ENCODE measurements around the gene BPNT1. TPM values are rescaled to one million over a fixed set of nuclear protein-coding genes. Genes with fewer than 3 reads are reported as not detected.
"Not testable (repeated sequence)": the region's sequence is repeated elsewhere in the genome, so short reads cannot be mapped to it uniquely, and the experiment has no call there.

The BPNT1 gene
- total and polyA plus RNA-seq, 2 experiments from 2014 or later: 12.2 to 25.1 TPM

DNA sequence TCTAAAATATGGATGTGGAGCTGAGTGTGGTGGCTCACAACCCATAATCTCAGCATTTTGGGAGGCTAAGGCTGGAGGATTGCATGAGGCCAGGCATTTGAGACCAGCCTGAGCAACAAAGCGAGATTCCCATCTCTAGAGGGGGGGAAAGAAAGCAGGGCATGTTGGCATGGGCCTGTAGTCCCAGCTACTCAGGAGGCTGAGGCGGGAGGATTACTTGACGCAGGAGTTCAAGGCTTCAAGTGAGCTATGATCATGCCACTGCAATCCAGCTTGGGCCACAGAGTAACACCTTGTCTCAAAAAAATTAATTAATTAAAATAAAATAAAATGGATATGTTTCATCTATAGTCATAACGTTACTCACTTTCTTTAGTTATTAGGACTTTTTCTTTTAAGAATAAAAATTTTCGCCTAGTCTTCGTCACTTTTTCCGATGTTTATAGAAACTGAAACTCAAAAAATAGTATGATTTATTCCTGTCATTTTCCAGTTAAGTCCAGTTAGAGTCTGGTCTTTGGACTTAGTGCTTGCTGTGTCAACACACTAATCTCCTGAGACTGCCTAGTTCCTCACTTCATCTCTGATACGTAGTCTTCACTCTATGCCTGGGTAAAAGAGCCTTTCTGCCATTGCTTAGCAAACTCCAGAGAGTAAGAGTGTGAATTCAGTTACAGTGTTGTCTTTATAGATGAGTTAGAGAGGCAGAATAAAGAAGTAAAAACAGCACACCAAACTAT is 32.4 kb upstream of the BPNT1 start:
- 98% methylated on average over 8 of the region's 8 CpGs for WGBS, 2 experiments (ENCODE audit: low coverage in 1 of 2, low lambda C conversion rate in 2 of 2, missing lambda C conversion rate in 2 of 2)
- Histone ChIP-seq H3K9ac (no peak overlapping the region), H3K4me1 (ENCODE audit: insufficient read depth) (peaks cover 12% of the 10 kb centered on the region), H2AFZ (no peak overlapping the region), H3K27ac (no peak overlapping the region), H3K27me3 (replicated peaks; ENCODE audit: insufficient read depth) (no peaks in the 10 kb centered on the region), H3K36me3 (ENCODE audit: low read depth) (peaks cover 12% of the 10 kb centered on the region), H4K20me1 (ENCODE audit: insufficient read depth) (no peaks in the 10 kb centered on the region), H3F3A (ENCODE audit: insufficient read depth) (peaks cover 6% of the 10 kb centered on the region; the same call in 1 of the 2 replicates), H3K9me2 (ENCODE audit: insufficient read depth) (no peaks in the 10 kb centered on the region), H3K4me2 (ENCODE audit: unreplicated experiment) (no peak overlapping the region), H3K79me2 (ENCODE audit: insufficient read depth) (peaks cover 6% of the 10 kb centered on the region; the same call in 1 of the 2 replicates), H3K9me3 (ENCODE audit: low read depth) (no peaks in the 10 kb centered on the region), H3K4me3 (no peak overlapping the region)
- DNase-seq: no peak
- in situ Hi-C loops (cut with MboI): no loop called here
- no peak for TF ChIP-seq EZH2phosphoT487 (IDR thresholded peaks at IDR 0.05; ENCODE audit: insufficient read depth, low read depth)
- TF ChIP-seq EZH2 (IDR thresholded peaks at IDR 0.05; ENCODE audit: insufficient read depth, poor library complexity, severe bottlenecking): no peak

DNA sequence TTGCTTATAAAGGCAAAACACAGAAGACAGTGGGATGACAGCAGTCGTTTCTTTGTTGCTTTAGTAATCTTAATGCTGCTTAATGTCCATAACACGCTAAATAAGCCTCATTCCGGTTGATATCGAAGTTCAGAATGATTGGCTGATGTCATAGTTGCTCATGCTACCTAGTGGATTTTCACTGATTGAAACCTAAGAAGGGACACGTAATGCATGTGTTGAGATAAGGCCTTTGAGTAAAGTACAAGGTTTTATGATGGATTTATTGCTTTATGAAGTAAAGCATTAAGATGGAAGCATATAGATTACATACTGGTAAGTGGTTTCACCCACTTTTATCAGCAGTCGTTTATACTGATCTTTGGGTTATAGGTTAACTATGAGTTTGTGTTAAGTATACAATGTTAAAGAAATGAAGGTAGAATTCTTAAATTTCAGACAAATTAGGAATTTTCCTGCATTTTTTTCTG is 29.5 kb upstream of the BPNT1 start:
- TF ChIP-seq EZH2phosphoT487 (IDR thresholded peaks at IDR 0.05; ENCODE audit: insufficient read depth, low read depth) (no peak), EZH2 (IDR thresholded peaks at IDR 0.05; ENCODE audit: insufficient read depth, poor library complexity, severe bottlenecking) (no peak)
- H3K4me1 ChIP-seq (ENCODE audit: insufficient read depth): peaks cover 3% of the 10 kb centered on the region
- no peak overlapping the region for H2AFZ ChIP-seq
- no peak overlapping the region for H3K9ac ChIP-seq
- no peaks in the 10 kb centered on the region for H3K27me3 ChIP-seq (replicated peaks; ENCODE audit: insufficient read depth)
- peaks cover 6% of the 10 kb centered on the region; the same call in 1 of the 2 replicates for H3K79me2 ChIP-seq (ENCODE audit: insufficient read depth)
- H3K9me2 ChIP-seq (ENCODE audit: insufficient read depth): no peaks in the 10 kb centered on the region
- H3F3A ChIP-seq (ENCODE audit: insufficient read depth): no peaks in the 10 kb centered on the region
- DNase-seq: no peak
- no peak overlapping the region for H3K4me3 ChIP-seq
- no peaks in the 10 kb centered on the region for H3K9me3 ChIP-seq (ENCODE audit: low read depth)
- H3K36me3 ChIP-seq (ENCODE audit: low read depth): peaks cover 22% of the 10 kb centered on the region
- in situ Hi-C loops (cut with MboI): no loop called here
- H3K27ac ChIP-seq: no peak overlapping the region
- H3K4me2 ChIP-seq (ENCODE audit: unreplicated experiment): no peak overlapping the region
- 77 to 79% methylated on average over 6 of the region's 6 CpGs for WGBS, 2 experiments (ENCODE audit: low coverage in 1 of 2, low lambda C conversion rate in 2 of 2, missing lambda C conversion rate in 2 of 2)
- no peaks in the 10 kb centered on the region for H4K20me1 ChIP-seq (ENCODE audit: insufficient read depth)

DNA sequence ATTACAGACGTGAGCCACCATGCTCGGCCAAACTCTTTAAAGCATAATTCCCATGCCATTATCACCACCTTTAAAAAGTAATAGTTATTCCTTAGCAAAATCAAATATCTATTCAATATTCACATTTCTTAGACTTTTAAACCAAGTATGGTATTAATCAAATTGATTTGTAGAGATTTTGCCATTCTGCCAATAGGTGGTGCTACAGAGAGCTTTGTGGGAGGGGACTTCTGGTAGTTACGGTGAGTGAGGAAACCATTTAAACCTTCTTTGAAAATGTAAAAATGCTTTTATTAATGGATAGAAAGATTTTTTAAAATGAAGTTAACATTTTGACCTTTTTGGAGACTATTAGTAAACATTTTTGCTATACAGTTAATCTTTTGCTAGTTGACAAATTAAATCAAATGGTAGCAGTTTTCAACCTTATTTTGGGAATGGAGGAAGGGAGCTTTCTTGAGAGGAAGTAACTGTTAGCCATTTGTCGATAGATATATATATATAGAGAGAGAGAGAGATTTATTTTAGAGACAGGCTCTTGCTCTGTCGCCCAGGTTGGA is 23.6 kb upstream of the BPNT1 start:
- in situ Hi-C loops (cut with MboI): no loop called here
- no peak for TF ChIP-seq EZH2phosphoT487 (IDR thresholded peaks at IDR 0.05; ENCODE audit: insufficient read depth, low read depth)
- TF ChIP-seq EZH2 (IDR thresholded peaks at IDR 0.05; ENCODE audit: insufficient read depth, poor library complexity, severe bottlenecking): no peak

DNA sequence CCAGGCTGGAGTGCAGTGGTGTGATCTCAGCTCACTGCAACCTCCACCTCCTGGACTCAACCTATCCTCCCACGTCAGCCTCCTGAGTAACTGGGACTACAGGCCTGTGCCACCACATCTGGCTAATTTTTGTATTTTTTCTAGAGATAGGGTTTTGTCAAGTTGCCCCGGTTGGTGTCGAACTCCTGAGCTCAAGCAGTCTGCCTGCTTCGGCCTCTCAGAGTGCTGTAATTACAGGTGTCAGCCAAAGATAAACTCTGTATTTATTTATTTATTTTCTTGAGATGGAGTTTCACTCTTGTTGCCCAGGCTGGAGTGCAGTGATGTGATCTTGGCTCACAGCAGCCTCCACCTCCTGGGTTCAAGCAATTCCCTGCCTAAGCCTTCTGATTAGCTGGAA is 23.0 kb upstream of the BPNT1 start:
- H4K20me1 ChIP-seq (ENCODE audit: insufficient read depth); H3K4me3 ChIP-seq; H3K4me1 ChIP-seq (ENCODE audit: insufficient read depth); H3K4me2 ChIP-seq (ENCODE audit: unreplicated experiment); H3F3A ChIP-seq (ENCODE audit: insufficient read depth); H3K9me3 ChIP-seq (ENCODE audit: low read depth); H3K27me3 ChIP-seq (replicated peaks; ENCODE audit: insufficient read depth); in situ Hi-C loops (cut with MboI); DNase-seq; H3K9ac ChIP-seq; H3K9me2 ChIP-seq (ENCODE audit: insufficient read depth); H3K27ac ChIP-seq; H2AFZ ChIP-seq; H3K79me2 ChIP-seq (ENCODE audit: insufficient read depth): not testable (repeated sequence)
- 95 to 99% methylated on average over 4 of the region's 4 CpGs for WGBS, 2 experiments (ENCODE audit: low coverage in 1 of 2, low lambda C conversion rate in 2 of 2, missing lambda C conversion rate in 2 of 2)
- H3K36me3 ChIP-seq (ENCODE audit: low read depth): peaks cover 48% of the 10 kb centered on the region

More for the DNA sequence above, 23.6 kb upstream of the BPNT1 start:
- H3K4me3 ChIP-seq: no peak overlapping the region
- H3K27me3 ChIP-seq (replicated peaks; ENCODE audit: insufficient read depth): no peaks in the 10 kb centered on the region
- H4K20me1 ChIP-seq (ENCODE audit: insufficient read depth): no peaks in the 10 kb centered on the region
- no peak overlapping the region for H3K9ac ChIP-seq
- no peaks in the 10 kb centered on the region for H3K79me2 ChIP-seq (ENCODE audit: insufficient read depth)
- H3K36me3 ChIP-seq (ENCODE audit: low read depth): peaks cover 45% of the 10 kb centered on the region
- H3F3A ChIP-seq (ENCODE audit: insufficient read depth): no peaks in the 10 kb centered on the region
- no peak overlapping the region for H3K4me2 ChIP-seq (ENCODE audit: unreplicated experiment)
- H3K27ac ChIP-seq: no peak overlapping the region
- no peaks in the 10 kb centered on the region for H3K4me1 ChIP-seq (ENCODE audit: insufficient read depth)
- H3K9me3 ChIP-seq (ENCODE audit: low read depth): no peaks in the 10 kb centered on the region
- DNase-seq: peak; percentile 57
- H2AFZ ChIP-seq: no peak overlapping the region
- 71 to 72% methylated on average over 5 of the region's 5 CpGs for WGBS, 2 experiments (ENCODE audit: low coverage in 1 of 2, low lambda C conversion rate in 2 of 2, missing lambda C conversion rate in 2 of 2)
- H3K9me2 ChIP-seq (ENCODE audit: insufficient read depth): no peaks in the 10 kb centered on the region

DNA sequence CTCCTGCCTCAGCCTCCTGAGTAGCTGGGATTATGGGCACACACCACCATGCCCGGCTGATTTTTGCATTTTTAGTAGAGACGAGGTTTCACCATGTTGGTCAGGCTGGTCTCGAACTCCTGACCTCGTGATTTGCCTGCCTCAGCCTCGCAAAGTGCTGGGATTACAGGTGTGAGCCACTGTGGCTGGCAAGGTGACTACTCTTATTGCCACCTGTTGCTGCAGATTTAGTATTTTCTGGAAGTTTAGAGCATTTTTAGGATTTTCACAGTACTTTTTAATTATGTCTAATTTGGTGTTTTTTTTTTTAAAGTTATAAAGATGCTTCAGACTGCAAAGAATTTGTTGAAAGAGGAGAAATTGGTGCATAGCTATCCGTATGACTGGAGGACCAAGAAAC is 20.9 kb upstream of the BPNT1 start:
- H3K36me3 ChIP-seq (ENCODE audit: low read depth): peaks cover 59% of the 10 kb centered on the region
- H3K79me2 ChIP-seq (ENCODE audit: insufficient read depth); H3K9me2 ChIP-seq (ENCODE audit: insufficient read depth); H3F3A ChIP-seq (ENCODE audit: insufficient read depth); H3K27me3 ChIP-seq (replicated peaks; ENCODE audit: insufficient read depth); H3K27ac ChIP-seq; DNase-seq; H4K20me1 ChIP-seq (ENCODE audit: insufficient read depth); H3K4me2 ChIP-seq (ENCODE audit: unreplicated experiment); H3K9me3 ChIP-seq (ENCODE audit: low read depth); H2AFZ ChIP-seq; H3K4me1 ChIP-seq (ENCODE audit: insufficient read depth); H3K4me3 ChIP-seq; in situ Hi-C loops (cut with MboI); H3K9ac ChIP-seq: not testable (repeated sequence)
- 96 to 100% methylated on average over 5 to 6 of the region's 6 CpGs for WGBS, 2 experiments (ENCODE audit: low coverage in 1 of 2, low lambda C conversion rate in 2 of 2, missing lambda C conversion rate in 2 of 2)

Measured in GM23248 (cell line).